Occipital lobe (tissue), 2 donors: ENCODE measurements around the gene RBMXL2. TPM values are rescaled to one million over a fixed set of nuclear protein-coding genes. Genes with fewer than 3 reads are reported as not detected.

Source experiments
- DNase-seq: peaks from one replicate; lab custom pipeline; 2025; lab: John Stamatoyannopoulos, UW
- total RNA-seq: library from RNA; depleted of rRNA; stranded (reverse); fragments of >200 nt; gene quantifications from one replicate; pipeline ENCODE4 v1.2.3, GENCODE V29; 2014

The RBMXL2 gene
- total RNA-seq, result not detected

DNA sequence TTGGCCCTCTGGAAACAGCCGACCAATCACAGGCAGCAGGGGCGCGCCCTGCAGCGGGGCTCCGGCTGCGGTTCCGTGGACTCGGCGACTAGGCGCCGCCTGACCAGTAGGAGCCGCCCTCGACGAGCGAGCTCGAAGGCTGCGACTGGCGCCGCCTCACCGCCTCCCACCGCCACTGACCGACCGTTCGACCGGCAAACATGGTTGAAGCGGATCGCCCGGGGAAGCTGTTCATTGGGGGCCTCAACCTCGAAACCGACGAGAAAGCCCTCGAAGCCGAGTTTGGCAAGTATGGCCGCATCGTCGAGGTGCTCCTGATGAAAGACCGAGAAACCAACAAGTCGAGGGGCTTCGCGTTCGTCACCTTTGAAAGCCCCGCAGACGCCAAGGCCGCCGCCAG, at the start of gene RBMXL2:
RBMXL2 (plus strand) TSS at position 78 of the 400 bp plus-strand sequence; CDS start at position 201, 123 bp downstream.
- DNase-seq, result no peak

GRCh38 chr11:7046474-7047175, 42.2 kb upstream of the RBMXL2 start:
- no peak for DNase-seq

DNA sequence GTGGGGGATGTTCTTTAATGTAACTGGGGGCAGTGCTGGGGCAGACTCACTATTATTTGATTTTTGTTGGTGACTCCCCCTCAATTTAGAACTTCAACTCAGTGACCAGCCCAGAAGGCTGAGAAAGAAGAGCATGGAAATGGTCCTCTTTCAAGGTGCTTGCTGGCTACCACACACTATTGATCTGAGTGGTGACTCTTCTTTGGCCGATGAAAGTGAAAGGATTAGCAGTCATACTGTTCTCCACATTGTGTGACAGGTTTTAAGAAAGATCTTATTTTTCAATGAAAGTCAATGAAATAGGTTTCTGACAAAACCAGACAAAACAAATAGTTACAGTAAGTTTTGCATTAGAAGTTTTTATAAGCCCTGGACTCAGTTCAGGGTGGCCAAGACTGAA, 38.6 kb upstream of the RBMXL2 start:
- no peak for DNase-seq

DNA sequence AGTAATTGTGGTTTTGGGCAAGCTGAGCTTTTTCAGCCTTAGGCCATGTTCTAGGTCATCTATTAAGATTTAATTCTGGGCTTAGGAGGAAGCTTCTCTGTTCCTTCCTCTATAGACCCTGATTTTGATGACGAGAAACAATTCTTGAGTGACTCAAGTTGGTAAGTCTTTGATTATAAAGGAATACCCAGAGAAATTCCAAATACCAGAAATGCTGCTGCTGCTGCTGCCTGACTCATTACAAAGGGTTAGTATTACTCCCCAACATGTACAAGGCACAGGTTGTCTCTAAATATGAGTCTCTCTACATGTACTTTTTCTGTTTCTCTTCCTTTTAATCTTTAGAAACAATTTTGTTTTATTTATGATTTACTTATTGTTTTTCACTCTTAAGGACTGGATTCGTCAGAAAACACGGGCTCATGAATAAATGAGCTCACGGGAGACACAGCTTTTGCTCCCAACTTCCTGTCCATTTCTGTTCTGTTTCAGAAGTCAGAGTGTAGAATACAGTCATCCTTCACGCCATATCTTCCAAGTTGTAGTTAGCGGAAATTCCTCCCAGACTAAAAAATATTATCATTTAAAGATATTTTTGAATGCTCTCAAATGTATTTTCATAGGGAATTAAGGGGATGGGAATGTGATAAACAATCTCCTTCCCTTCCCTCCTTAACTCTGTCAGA, 31.8 kb upstream of the RBMXL2 start:
- DNase-seq, result no peak

DNA sequence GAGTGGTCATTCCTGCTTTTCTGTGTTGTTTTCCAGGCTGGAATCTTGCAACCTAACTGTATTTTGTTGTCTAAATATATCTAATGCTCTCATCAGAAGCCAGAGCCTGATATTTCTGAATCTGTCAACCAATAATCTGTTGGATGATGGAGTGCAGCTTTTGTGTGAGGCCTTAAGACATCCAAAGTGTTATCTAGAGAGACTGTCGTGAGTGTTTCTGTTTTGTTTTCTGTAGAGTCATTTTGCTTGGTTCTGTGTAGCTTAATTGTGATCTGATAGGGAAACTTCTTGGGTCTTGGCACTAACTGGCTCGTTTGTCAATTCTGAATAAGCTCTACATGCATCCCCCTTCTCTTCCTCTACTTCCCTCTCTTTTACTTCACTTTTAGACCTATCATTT, 31.2 kb upstream of the RBMXL2 start:
- DNase-seq, result no peak

DNA sequence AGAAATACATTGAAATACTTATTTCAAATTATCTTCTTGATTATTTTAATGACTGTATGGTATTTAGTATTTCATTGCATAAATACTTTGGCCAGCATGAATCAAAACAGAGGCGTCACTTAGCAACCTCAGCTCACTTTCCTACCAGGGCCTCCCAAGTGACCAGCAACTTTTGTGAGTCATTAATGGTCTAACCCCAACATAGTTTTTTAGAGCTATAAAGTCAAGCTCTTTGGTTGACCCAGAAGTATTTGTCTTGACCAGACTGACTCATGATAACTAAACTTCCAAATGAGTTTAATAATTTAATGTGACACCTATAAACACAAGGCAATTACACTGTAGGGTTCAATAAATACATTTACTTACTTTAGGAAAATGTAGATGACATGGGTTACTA, 27.9 kb upstream of the RBMXL2 start:
- no peak for DNase-seq

DNA sequence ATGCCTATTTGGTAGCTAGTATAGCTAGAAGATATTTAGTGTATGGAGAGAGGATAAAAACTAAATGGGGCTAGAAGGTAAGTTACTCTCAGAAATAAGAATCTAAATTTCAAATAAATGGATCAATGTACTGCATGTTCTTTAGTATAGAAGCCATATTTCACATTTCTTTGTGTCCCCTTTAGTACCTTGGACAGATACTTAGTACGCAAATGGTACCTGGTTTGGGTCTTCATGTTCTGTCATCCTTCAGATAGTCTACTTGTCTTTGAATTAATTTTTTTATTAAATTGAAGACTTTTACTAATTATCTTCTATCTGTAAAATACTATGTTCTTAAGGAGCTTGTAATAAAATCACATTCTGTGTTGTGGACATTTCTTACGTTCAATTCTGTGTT, 26.3 kb upstream of the RBMXL2 start:
- DNase-seq, result no peak

GRCh38 chr11:7072401-7073028, 16.3 kb upstream of the RBMXL2 start:
- no peak for DNase-seq

- DNase-seq, result no peak
Observed at GRCh38 chr11:7077101-7077500, 11.7 kb upstream of the RBMXL2 start.

GRCh38 chr11:7079545-7080135, 9.2 kb upstream of the RBMXL2 start:
- DNase-seq, result no peak

GRCh38 chr11:7080900-7081299, 7.9 kb upstream of the RBMXL2 start:
- no peak for DNase-seq

- no peak for DNase-seq
Observed at GRCh38 chr11:7081441-7081840, 7.4 kb upstream of the RBMXL2 start.

DNA sequence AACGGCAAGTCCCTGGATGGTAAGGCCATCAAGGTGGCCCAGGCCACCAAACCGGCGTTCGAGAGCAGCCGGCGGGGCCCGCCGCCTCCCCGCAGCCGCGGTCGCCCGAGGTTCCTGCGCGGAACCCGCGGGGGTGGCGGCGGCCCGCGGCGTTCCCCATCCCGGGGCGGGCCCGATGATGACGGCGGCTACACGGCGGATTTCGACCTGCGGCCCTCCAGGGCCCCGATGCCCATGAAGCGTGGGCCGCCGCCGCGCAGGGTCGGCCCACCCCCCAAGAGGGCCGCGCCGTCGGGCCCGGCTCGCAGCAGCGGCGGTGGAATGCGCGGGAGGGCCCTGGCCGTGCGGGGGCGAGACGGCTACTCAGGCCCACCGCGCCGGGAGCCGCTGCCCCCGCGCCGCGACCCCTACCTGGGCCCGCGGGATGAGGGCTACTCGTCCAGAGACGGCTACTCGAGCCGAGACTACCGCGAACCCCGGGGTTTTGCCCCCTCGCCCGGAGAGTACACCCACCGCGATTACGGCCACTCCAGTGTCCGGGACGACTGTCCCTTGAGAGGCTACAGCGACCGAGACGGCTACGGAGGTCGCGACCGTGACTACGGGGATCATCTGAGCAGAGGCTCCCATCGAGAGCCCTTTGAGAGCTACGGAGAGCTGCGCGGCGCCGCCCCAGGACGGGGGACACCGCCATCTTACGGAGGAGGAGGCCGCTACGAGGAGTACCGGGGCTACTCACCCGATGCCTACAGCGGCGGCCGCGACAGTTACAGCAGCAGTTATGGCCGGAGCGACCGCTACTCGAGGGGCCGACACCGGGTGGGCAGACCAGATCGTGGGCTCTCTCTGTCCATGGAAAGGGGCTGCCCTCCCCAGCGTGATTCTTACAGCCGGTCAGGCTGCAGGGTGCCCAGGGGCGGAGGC, 792 bp downstream of the RBMXL2 start:
- no peak for DNase-seq

DNA sequence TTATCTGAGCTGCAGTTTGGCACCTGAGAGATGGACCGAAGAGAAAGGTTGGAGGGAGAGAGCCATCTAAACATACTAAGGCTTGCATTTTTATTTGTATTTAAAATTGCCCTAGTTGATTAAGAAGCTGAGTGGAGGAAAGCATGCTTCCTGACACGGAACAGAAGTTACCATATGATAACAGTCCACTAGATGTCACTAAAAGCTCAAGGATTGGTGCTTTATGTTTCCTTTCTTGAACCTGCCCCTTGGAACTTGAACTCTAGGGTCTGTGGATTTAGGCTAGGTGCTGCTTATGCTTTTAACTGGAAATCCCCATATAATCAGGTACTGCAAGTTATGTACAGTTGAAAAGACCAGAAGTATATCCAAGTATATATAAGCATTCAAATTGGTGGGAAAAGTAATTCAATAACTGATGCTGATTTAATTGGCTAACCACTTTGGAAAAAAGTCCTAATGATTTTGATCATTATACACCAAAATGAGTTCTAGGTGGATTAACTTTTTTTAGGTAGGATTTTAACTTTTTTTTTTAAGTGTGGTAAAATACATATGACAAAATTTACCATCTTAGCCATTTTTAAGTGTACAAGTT, 9.5 kb downstream of the RBMXL2 start:
- DNase-seq, result no peak

GRCh38 chr11:7115780-7116179, 27.0 kb downstream of the RBMXL2 start:
- no peak for DNase-seq

- no peak for DNase-seq
Observed at GRCh38 chr11:7116370-7116769, 27.6 kb downstream of the RBMXL2 start.

DNA sequence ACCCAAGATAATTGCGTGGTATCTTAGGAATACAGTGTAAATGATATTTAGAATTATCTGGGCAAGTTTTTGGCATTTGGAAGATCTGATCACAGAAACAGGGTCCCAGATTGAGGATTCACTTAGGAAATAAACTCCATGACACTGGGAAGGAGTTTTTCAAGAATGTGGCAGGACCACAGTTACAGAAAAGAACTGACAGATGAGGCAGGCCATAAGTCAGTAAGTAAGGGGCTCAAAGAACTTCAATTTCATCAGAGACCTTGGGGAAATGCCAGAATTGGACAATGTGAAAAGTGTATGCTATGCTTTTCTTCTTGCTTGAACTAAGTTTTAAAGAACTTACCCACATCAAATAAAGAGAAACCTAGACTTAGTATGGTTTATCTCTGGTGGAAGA, 49.3 kb downstream of the RBMXL2 start:
- no peak for DNase-seq
